ENCODE data around the gene RASSF6.

Gene RASSF6

DNA sequence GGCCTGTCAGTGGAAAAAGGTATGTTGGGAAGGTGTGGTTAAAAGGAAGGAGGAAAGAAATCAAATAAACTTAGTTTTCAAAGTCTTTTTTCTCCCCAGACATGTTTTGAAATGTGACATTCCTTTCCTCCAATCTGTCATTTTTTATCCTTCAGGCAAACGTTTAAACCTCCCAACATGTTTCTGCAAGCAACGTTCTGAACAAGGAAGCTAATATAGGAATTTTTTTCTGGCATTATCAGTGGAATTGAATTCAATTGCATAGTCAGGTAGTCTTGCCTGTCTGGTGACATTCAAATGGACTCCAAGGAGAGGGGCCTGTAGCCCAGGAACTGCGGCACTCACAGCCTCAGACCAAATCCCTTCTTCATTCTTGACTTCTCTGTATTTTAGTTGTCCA is 30.0 kb upstream of the RASSF6 start:
- TF ChIP-seq POLR2AphosphoS5 (IDR thresholded peaks at IDR 0.05; ENCODE audit: low read depth, low read length) (no peak), SIN3A (IDR thresholded peaks at IDR 0.05; ENCODE audit: borderline replicate concordance, insufficient read depth, low read length) (no peak)
- TF ChIP-seq, protein P1, sequence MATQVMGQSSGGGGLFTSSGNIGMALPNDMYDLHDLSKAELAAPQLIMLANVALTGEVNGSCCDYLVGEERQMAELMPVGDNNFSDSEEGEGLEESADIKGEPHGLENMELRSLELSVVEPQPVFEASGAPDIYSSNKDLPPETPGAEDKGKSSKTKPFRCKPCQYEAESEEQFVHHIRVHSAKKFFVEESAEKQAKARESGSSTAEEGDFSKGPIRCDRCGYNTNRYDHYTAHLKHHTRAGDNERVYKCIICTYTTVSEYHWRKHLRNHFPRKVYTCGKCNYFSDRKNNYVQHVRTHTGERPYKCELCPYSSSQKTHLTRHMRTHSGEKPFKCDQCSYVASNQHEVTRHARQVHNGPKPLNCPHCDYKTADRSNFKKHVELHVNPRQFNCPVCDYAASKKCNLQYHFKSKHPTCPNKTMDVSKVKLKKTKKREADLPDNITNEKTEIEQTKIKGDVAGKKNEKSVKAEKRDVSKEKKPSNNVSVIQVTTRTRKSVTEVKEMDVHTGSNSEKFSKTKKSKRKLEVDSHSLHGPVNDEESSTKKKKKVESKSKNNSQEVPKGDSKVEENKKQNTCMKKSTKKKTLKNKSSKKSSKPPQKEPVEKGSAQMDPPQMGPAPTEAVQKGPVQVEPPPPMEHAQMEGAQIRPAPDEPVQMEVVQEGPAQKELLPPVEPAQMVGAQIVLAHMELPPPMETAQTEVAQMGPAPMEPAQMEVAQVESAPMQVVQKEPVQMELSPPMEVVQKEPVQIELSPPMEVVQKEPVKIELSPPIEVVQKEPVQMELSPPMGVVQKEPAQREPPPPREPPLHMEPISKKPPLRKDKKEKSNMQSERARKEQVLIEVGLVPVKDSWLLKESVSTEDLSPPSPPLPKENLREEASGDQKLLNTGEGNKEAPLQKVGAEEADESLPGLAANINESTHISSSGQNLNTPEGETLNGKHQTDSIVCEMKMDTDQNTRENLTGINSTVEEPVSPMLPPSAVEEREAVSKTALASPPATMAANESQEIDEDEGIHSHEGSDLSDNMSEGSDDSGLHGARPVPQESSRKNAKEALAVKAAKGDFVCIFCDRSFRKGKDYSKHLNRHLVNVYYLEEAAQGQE (IDR thresholded peaks at IDR 0.05; ENCODE audit: insufficient read depth in 1 of 2, low read depth in 2 of 2, low read length in 2 of 2), result no peak

DNA sequence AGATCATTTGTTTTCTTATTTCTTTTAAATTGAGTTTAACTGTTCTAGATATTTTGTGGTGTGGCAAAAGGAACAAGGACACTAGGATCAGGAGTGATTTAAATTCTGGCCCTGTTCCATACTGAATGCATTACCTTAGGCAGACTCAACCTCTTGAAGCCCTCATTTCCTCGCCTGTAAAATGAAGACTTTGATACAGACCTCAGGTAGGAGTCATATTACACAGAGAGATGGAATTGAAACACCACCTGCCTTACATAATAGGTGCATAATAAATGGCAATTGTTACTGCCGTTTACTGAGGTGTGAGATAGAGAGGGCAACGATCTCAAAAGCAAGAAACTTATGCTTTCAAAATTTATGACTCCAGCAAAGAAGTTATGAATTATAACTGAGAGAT is 28.2 kb upstream of the RASSF6 start:
- TF ChIP-seq SIN3A (IDR thresholded peaks at IDR 0.05; ENCODE audit: borderline replicate concordance, insufficient read depth, low read length) (no peak), TAF1 (IDR thresholded peaks at IDR 0.05; ENCODE audit: borderline replicate concordance, insufficient read depth, low read length) (no peak), POLR2AphosphoS5 (IDR thresholded peaks at IDR 0.05; ENCODE audit: low read depth, low read length) (no peak), FOXP2 (optimal IDR thresholded peaks at IDR 0.05; ENCODE audit: borderline replicate concordance, extremely low read depth, extremely low read length, insufficient read depth) (no peak)
- TF ChIP-seq, protein P1 (IDR thresholded peaks at IDR 0.05; ENCODE audit: insufficient read depth in 1 of 2, low read depth in 2 of 2, low read length in 2 of 2), result no peak

DNA sequence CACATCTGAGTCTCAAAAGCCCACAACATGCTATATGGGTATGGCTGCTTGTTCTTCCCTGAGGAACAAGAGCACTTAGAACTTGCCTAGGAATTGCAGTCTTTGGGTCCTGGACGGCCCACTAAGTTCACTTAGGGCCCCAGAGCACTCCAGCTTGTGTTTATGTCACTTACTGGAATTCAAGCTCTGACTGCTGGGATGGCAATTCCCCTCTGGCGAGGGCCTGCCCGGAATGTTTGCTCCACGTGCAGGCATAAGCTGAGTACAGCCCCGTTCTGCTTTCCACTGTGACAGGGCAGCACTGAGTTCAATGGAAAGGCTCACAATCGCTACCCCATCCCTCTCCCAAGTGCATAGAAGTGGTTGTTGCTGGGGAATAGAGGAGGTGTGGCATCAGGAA is 25.9 kb upstream of the RASSF6 start:
- TF ChIP-seq POLR2AphosphoS5 (IDR thresholded peaks at IDR 0.05; ENCODE audit: low read depth, low read length) (no peak), SIN3A (IDR thresholded peaks at IDR 0.05; ENCODE audit: borderline replicate concordance, insufficient read depth, low read length) (no peak), TAF1 (IDR thresholded peaks at IDR 0.05; ENCODE audit: borderline replicate concordance, insufficient read depth, low read length) (no peak), FOXP2 (optimal IDR thresholded peaks at IDR 0.05; ENCODE audit: borderline replicate concordance, extremely low read depth, extremely low read length, insufficient read depth) (no peak)
- TF ChIP-seq, protein P1 (IDR thresholded peaks at IDR 0.05; ENCODE audit: insufficient read depth in 1 of 2, low read depth in 2 of 2, low read length in 2 of 2), result no peak

DNA sequence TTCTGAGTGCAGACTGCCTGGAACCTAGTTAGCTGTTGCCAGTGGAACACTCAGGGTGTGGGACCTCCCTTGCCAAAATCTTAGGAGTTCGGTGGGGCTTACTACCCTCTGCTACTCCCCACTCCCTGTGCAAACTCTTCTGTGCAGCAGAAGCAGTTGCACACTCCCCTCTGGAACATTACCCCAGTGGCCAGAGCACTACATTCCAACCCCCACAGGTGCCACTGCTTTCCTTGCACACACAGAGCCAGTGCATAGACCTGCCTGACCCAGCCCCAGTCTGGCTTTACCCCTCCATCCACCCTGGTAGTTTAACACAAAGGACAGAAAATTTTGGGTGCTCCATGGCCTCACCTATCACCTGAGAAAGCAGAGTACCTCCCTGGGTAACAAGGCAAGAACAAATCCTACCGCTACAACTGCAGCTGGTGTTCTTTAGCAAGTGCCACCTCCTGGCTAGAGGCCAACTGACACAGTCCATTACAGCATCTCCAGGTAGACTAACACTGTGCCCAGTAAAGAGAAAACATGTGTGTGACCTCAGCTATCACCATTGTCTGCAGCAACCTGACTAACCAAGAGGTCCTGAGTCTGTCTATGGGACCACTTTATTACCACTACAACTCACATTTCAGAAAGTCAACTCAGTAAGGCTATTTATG is 11.5 kb upstream of the RASSF6 start:
- TF ChIP-seq TAF1 (IDR thresholded peaks at IDR 0.05; ENCODE audit: borderline replicate concordance, insufficient read depth, low read length) (no peak), FOXP2 (optimal IDR thresholded peaks at IDR 0.05; ENCODE audit: borderline replicate concordance, extremely low read depth, extremely low read length, insufficient read depth) (no peak), POLR2AphosphoS5 (IDR thresholded peaks at IDR 0.05; ENCODE audit: low read depth, low read length) (no peak), SIN3A (IDR thresholded peaks at IDR 0.05; ENCODE audit: borderline replicate concordance, insufficient read depth, low read length) (no peak)
- TF ChIP-seq, protein P1 (IDR thresholded peaks at IDR 0.05; ENCODE audit: insufficient read depth in 1 of 2, low read depth in 2 of 2, low read length in 2 of 2), result no peak

DNA sequence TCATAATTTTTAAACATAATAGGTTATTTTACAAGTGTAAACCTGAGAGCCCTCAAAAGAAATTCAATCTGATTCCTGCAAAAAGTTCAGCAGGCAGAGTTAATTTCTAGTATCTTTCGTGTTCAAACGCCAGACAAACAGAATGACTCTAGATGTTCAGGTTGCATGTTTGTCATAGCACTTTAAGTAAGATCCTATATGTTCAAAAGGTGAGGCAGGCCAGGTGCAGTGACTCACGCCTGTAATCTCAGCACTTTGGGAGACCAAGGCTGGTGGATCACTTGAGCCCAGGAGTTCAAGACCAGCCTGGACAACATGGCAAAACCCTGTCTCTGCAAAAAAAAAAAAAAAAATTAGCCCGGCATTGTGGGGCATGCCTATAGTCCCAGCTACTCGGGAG is 1.1 kb upstream of the RASSF6 start:
- TF ChIP-seq TAF1 (IDR thresholded peaks at IDR 0.05; ENCODE audit: borderline replicate concordance, insufficient read depth, low read length) (no peak), POLR2AphosphoS5 (IDR thresholded peaks at IDR 0.05; ENCODE audit: low read depth, low read length) (no peak), SIN3A (IDR thresholded peaks at IDR 0.05; ENCODE audit: borderline replicate concordance, insufficient read depth, low read length) (no peak), FOXP2 (optimal IDR thresholded peaks at IDR 0.05; ENCODE audit: borderline replicate concordance, extremely low read depth, extremely low read length, insufficient read depth) (no peak)
